Natural killer cell (primary cell): ENCODE results near the gene OLFM2. TPM values are rescaled to one million over a fixed set of nuclear protein-coding genes. Genes with fewer than 3 reads are reported as not detected.

ENCODE experiments used
- ATAC-seq, 3 donors: fragments of 150-1000 bp in 2 of 3; fragments of 200-7000 bp in 1 of 3; cut with Tn5 transposase; 1 replicate in 1 of 3; 2 replicates in 2 of 3; pipeline ENCODE4 v1.10.0; 2021; ENCODE audit warnings: mild to moderate bottlenecking in 2 of 3, moderate library complexity in 2 of 3
- DNase-seq, 2 donors: peaks; one replicate each; pipeline versions ENCODE4 v3.0.0 to v3.0.0-alpha.2; 2013 to 2021; ENCODE audit warnings: mixed read lengths in 1 of 2
- H3K27ac ChIP-seq: one replicate; pipeline ENCODE4 v1.5.1; 2013; ENCODE audit warnings: mild to moderate bottlenecking, low read length
- H3K27me3 ChIP-seq: one replicate; pipeline ENCODE4 v1.6.1; 2013; ENCODE audit warnings: low read length; ENCODE audit not compliant: control insufficient read depth, insufficient read depth
- H3K36me3 ChIP-seq: one replicate; pipeline ENCODE4 v1.6.1; 2013; ENCODE audit warnings: low read length; ENCODE audit not compliant: control insufficient read depth, insufficient read depth
- H3K4me1 ChIP-seq: one replicate; pipeline ENCODE4 v1.6.1; 2013; ENCODE audit warnings: low read length; ENCODE audit not compliant: control insufficient read depth, insufficient read depth
- H3K4me3 ChIP-seq: one replicate; pipeline ENCODE4 v1.5.1; 2013; ENCODE audit warnings: low read length
- H3K9me3 ChIP-seq: one replicate; pipeline ENCODE4 v1.6.1; 2013; ENCODE audit warnings: low read length; ENCODE audit not compliant: control insufficient read depth, insufficient read depth
- H3K27ac Mint-ChIP-seq, 2 donors: one replicate each; pipeline ENCODE4 v1.8.0; 2022; ENCODE audit warnings: mild to moderate bottlenecking in 2 of 2, mixed read lengths in 2 of 2, moderate library complexity in 1 of 2
- H3K27me3 Mint-ChIP-seq, 2 donors: one replicate each; pipeline ENCODE4 v1.8.0; 2022; ENCODE audit warnings: low read depth in 2 of 2, mixed read lengths in 2 of 2
- H3K36me3 Mint-ChIP-seq: one replicate; pipeline ENCODE4 v1.8.0; 2022; ENCODE audit warnings: mixed read lengths
- H3K4me1 Mint-ChIP-seq, 2 donors: one replicate each; pipeline ENCODE4 v1.8.0; 2022; ENCODE audit warnings: mixed read lengths in 2 of 2
- H3K4me3 Mint-ChIP-seq: one replicate; pipeline ENCODE4 v1.8.0; 2022; ENCODE audit warnings: mild to moderate bottlenecking, moderate library complexity, mixed read lengths
- H3K9me3 Mint-ChIP-seq, 2 donors: one replicate each; pipeline ENCODE4 v1.8.0; 2022; ENCODE audit warnings: mixed read lengths in 2 of 2
- WGBS: methylation state at CpG from one replicate; pipeline ENCODE4 v1.1.7; 2013; ENCODE audit warnings: missing lambda C conversion rate; ENCODE audit not compliant: insufficient coverage; 5-methylcytosine and 5-hydroxymethylcytosine counted together
- intact Hi-C: fragments of 100-400 bp; cut with micrococcal nuclease; formaldehyde crosslinking; loops from one replicate; pipeline ENCODE4 v1.14.2; 2022
- total RNA-seq, 4 donors: library from RNA; stranded (reverse); fragments of 120-200 nt in 1 of 4; gene quantifications; one replicate each; pipeline versions ENCODE4 v1.2.3 to v1.2.4, GENCODE V29; 2013 to 2022
- TF ChIP-seq, protein P1 (sequence below): fragments of 200-600 bp; IDR thresholded peaks from one replicate; pipeline ENCODE4 v1.8.0; 2022; ENCODE audit warnings: antibody characterized with exemption

Gene OLFM2
- total RNA-seq, 3 donors from 2014 or later (not counting 1 experiment from before 2014, with no cell fraction given) = 1.5 to 3.3 (median 2.0) TPM

DNA sequence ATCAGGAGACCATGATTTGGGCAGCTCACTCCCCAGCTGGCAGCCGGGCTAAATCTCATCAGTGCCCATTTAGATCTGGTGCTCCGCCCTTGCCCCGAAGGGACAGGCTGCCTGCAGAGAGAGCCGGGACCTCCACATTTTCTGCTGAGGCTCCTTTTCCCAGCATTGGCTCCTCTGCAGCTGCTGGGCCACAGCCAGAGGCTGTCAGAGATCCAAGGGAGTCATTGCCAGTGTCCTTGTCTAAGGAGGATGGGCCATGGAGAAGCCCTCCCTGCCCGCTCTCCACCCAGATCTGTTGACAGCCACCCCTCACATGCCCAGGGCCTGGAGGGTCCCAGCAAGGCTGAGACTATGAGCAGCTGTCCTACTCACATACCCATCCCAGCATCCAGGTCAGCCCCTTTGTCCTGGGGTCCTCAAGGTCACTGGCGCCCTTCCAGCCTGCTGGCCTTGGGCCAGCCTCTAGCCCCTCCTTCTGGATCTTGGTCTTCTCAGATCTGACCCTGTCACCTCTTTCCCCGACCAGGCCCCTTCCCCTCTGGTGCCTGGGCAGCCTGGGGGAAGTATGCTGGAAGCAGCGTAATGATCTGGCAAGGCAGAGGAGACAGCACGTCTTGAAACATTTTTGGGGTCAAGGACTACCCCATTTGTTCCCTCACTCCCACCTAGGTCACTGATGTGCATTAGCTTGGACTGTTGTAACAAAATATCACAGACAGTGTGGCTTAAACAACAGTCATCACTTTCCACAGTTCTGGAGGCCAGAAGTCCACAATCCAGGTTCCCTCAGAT lies 93.3 kb downstream of the OLFM2 start:
- TF ChIP-seq, protein P1, sequence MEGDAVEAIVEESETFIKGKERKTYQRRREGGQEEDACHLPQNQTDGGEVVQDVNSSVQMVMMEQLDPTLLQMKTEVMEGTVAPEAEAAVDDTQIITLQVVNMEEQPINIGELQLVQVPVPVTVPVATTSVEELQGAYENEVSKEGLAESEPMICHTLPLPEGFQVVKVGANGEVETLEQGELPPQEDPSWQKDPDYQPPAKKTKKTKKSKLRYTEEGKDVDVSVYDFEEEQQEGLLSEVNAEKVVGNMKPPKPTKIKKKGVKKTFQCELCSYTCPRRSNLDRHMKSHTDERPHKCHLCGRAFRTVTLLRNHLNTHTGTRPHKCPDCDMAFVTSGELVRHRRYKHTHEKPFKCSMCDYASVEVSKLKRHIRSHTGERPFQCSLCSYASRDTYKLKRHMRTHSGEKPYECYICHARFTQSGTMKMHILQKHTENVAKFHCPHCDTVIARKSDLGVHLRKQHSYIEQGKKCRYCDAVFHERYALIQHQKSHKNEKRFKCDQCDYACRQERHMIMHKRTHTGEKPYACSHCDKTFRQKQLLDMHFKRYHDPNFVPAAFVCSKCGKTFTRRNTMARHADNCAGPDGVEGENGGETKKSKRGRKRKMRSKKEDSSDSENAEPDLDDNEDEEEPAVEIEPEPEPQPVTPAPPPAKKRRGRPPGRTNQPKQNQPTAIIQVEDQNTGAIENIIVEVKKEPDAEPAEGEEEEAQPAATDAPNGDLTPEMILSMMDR = no peak
- ATAC-seq = no peak
- Histone ChIP-seq H3K9me3 (peaks cover 5% of the 10 kb centered on the region), H3K27me3 (no peaks in the 10 kb centered on the region), H3K36me3 (peaks cover 86% of the 10 kb centered on the region), H3K27ac (no peak overlapping the region), H3K4me3 (no peak overlapping the region), H3K4me1 (peaks cover 5% of the 10 kb centered on the region)
- peaks cover 5% of the 10 kb centered on the region for H3K36me3 Mint-ChIP-seq
- H3K4me1 Mint-ChIP-seq = peaks cover 29% of the 10 kb centered on the region in 2 donors
- H3K4me3 Mint-ChIP-seq = no peak overlapping the region
- H3K9me3 Mint-ChIP-seq = no peaks in the 10 kb centered on the region
- H3K27me3 Mint-ChIP-seq = no peaks in the 10 kb centered on the region
- intact Hi-C loops = no loop called here
- H3K27ac Mint-ChIP-seq = no peak overlapping the region
- WGBS = 99% methylated on average over 9 of the region's 9 CpGs
- no peak for DNase-seq

DNA sequence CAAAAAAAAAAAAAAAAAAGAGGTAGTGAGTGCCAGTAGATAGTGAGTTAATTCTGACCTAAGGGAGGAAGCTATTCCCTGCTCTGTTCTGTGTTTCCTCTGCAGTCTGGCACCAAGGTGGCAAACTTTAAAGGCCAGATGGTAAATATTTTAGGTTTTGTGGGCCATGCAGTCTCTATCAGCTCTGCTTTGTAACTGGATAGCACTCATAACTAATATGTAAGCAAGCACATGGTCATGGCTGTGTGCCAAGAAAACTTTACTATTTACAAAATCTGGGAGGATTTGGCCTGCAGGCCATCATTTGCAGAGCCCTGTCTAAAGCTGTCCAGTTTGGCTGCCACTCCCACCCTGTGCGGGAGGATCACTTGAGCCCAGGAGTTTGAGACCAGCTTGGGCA lies 96.9 kb downstream of the OLFM2 start:
- Histone ChIP-seq H3K27ac (no peak overlapping the region), H3K9me3 (peaks cover 5% of the 10 kb centered on the region), H3K4me3 (no peak overlapping the region), H3K27me3 (no peaks in the 10 kb centered on the region), H3K4me1 (peaks cover 15% of the 10 kb centered on the region), H3K36me3 (peaks cover 57% of the 10 kb centered on the region)
- no peak for DNase-seq
- intact Hi-C loops = loop anchor here (5.0 kb wide), 1 partner anchor 52 kb away; no protein-coding TSS in a partner anchor
- 100% methylated on average over 1 of the region's 1 CpG for WGBS
- Mint-ChIP-seq H3K4me1 (peaks cover 20 to 37% of the 10 kb centered on the region in 2 donors), H3K9me3 (no peaks in the 10 kb centered on the region), H3K27me3 (no peaks in the 10 kb centered on the region), H3K27ac (no peak overlapping the region), H3K4me3 (no peak overlapping the region), H3K36me3 (no peaks in the 10 kb centered on the region)
- no peak for ATAC-seq
- TF ChIP-seq, protein P1 = no peak

DNA sequence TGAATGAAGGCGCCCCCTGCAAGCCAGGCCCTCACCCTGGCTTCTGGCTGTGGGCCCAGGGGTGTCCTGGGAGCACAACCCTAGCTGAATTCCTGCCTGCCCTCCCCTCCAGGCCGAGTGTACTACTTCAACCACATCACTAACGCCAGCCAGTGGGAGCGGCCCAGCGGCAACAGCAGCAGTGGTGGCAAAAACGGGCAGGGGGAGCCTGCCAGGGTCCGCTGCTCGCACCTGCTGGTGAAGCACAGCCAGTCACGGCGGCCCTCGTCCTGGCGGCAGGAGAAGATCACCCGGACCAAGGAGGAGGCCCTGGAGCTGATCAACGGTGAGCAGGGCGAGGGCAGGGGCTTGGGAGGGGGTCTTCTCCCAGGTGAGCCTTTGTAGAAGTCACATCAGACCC lies 98.0 kb downstream of the OLFM2 start:
- peaks cover 23 to 39% of the 10 kb centered on the region in 2 donors for H3K4me1 Mint-ChIP-seq
- H3K27me3 Mint-ChIP-seq = no peaks in the 10 kb centered on the region
- H3K36me3 Mint-ChIP-seq = no peaks in the 10 kb centered on the region
- H3K9me3 Mint-ChIP-seq = no peaks in the 10 kb centered on the region
- peaks cover 48% of the 10 kb centered on the region for H3K36me3 ChIP-seq
- no peaks in the 10 kb centered on the region for H3K27me3 ChIP-seq
- TF ChIP-seq, protein P1 = no peak
- DNase-seq (no peak), ATAC-seq (no peak)
- no peak overlapping the region for H3K27ac ChIP-seq
- no peak overlapping the region for H3K27ac Mint-ChIP-seq
- 96% methylated on average over 15 of the region's 15 CpGs for WGBS
- no peak overlapping the region for H3K4me3 Mint-ChIP-seq
- peaks cover 17% of the 10 kb centered on the region for H3K4me1 ChIP-seq
- H3K4me3 ChIP-seq = no peak overlapping the region
- H3K9me3 ChIP-seq = no peaks in the 10 kb centered on the region
- intact Hi-C loops = loop anchor here (5.0 kb wide), 1 partner anchor 51 kb away; no protein-coding TSS in a partner anchor
